HFFc6 (cell line): Measurements from ENCODE around the gene GHRHR. TPM values are rescaled to one million over a fixed set of nuclear protein-coding genes. Genes with fewer than 3 reads are reported as not detected.

Experiments used
- DNase-seq: peaks from one replicate; pipeline ENCODE4 v3.0.0-alpha.2; 2018
- H3K27ac Mint-ChIP-seq: 2 replicates; pipeline ENCODE4 v1.8.0; 2020; ENCODE audit warnings: mild to moderate bottlenecking, mixed read lengths
- H3K27me3 Mint-ChIP-seq: 2 replicates; pipeline ENCODE4 v1.8.0; 2021; ENCODE audit warnings: mild to moderate bottlenecking, moderate library complexity, mixed read lengths; ENCODE audit not compliant: insufficient read depth
- H3K36me3 Mint-ChIP-seq: 2 replicates; pipeline ENCODE4 v1.8.0; 2021; ENCODE audit warnings: low read depth, mixed read lengths
- H3K4me1 Mint-ChIP-seq: 2 replicates; pipeline ENCODE4 v1.8.0; 2020; ENCODE audit warnings: low read depth, mixed read lengths
- H3K4me3 Mint-ChIP-seq: 2 replicates; pipeline ENCODE4 v1.8.0; 2020; ENCODE audit warnings: mild to moderate bottlenecking, moderate library complexity, mixed read lengths
- H3K9me3 Mint-ChIP-seq: 2 replicates; pipeline ENCODE4 v1.8.0; 2020; ENCODE audit warnings: mild to moderate bottlenecking, mixed read lengths
- total RNA-seq, 6 experiments: library from RNA; stranded (reverse); fragmentation: NEBNext Ultra II Directional; extraction: Animal tissue kit (Norgen Biotek cat#: 25700); gene quantifications; 2 replicates in 1 of 6; 3 replicates in 5 of 6; pipeline ENCODE4 v1.2.3, GENCODE V29; 2021
- TF ChIP-seq, protein P1 (sequence below): fragments of 200-600 bp; sonication (generic); IDR thresholded peaks from 2 replicates; pipeline ENCODE4 v1.5.0; 2021; ENCODE audit warnings: antibody characterized with exemption, mild to moderate bottlenecking

GHRHR gene
- total RNA-seq, 6 experiments from 2014 or later: not detected

DNA sequence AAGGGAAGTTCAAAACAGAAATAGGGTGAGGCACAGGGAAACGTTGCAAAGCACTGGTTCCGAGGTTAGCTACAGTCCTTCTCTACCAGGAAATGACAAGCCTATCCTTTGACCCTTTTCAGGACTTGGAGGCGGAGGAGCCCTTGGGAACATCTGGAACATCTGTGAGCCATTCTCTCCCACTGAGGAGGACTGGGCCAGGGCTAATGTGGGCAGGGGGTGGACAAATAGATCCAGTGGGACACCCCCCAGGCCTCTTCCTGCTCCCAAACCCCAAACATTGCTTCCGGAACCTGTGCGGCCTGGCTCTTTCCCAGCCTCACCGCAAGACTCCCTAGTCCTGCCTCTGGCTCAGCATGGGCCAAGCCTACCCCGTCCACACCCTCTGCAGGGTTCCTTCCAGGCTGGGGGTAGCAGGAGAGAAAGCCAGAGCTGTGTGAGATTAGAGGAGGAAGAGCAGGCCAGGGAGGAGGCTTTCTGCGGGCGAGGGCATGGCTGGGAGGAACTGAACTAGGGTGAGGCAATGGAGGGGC is 36.5 kb downstream of the GHRHR start:
- DNase-seq: no peak
- Mint-ChIP-seq H3K4me1 (peaks cover 11% of the 10 kb centered on the region), H3K36me3 (no peaks in the 10 kb centered on the region), H3K27ac (no peak overlapping the region), H3K4me3 (no peak overlapping the region), H3K27me3 (peaks cover 22% of the 10 kb centered on the region), H3K9me3 (no peaks in the 10 kb centered on the region)
- TF ChIP-seq, protein P1, sequence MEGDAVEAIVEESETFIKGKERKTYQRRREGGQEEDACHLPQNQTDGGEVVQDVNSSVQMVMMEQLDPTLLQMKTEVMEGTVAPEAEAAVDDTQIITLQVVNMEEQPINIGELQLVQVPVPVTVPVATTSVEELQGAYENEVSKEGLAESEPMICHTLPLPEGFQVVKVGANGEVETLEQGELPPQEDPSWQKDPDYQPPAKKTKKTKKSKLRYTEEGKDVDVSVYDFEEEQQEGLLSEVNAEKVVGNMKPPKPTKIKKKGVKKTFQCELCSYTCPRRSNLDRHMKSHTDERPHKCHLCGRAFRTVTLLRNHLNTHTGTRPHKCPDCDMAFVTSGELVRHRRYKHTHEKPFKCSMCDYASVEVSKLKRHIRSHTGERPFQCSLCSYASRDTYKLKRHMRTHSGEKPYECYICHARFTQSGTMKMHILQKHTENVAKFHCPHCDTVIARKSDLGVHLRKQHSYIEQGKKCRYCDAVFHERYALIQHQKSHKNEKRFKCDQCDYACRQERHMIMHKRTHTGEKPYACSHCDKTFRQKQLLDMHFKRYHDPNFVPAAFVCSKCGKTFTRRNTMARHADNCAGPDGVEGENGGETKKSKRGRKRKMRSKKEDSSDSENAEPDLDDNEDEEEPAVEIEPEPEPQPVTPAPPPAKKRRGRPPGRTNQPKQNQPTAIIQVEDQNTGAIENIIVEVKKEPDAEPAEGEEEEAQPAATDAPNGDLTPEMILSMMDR: no peak

DNA sequence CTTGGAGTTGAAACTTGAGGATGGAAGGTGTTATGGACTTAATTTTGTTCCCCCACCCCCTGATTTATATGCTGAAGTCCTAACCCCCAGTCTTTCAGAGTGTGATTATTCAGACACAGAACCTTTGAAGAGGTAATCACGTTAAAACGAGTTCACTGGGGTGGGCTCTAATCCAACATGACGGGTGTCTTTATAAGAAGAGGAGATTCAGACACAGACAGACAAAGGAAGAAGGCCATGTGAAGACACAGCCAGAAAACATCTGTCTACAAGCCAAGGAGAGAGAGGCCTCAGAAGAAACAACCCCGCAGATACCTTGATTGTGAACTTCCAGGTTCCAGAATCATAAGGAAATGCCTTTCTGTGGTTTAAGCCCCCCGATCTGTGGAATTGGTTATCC is 37.0 kb downstream of the GHRHR start:
- H3K4me1 Mint-ChIP-seq: peaks cover 11% of the 10 kb centered on the region
- H3K27ac Mint-ChIP-seq: no peak overlapping the region
- DNase-seq: no peak
- TF ChIP-seq, protein P1: no peak
- H3K4me3 Mint-ChIP-seq: no peak overlapping the region
- H3K27me3 Mint-ChIP-seq: peaks cover 22% of the 10 kb centered on the region
- H3K9me3 Mint-ChIP-seq: no peaks in the 10 kb centered on the region
- H3K36me3 Mint-ChIP-seq: no peaks in the 10 kb centered on the region

DNA sequence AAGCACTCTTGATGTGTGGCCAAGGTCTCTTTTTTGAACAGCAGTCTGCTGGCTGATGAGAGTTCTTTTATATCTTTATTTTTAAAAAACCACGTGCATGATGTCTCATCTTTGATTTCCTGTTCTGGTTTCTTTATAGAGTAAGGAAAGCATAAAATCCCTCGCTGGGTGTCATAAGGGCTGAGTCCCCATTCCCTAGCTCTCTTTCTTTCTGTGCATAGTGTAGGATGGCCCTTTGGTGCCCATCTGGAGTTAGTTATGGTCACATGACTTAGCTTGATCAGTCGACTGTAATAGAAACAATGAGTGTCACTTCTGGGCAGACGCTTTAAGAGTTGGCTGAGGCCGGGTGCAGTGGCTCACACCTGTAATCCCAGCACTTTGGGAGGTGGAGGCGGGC is 38.5 kb downstream of the GHRHR start:
- H3K36me3 Mint-ChIP-seq: no peaks in the 10 kb centered on the region
- TF ChIP-seq, protein P1: no peak
- peak; percentile 1 for DNase-seq
- H3K9me3 Mint-ChIP-seq: no peaks in the 10 kb centered on the region
- H3K4me1 Mint-ChIP-seq: peaks cover 11% of the 10 kb centered on the region
- no peak overlapping the region for H3K27ac Mint-ChIP-seq
- H3K27me3 Mint-ChIP-seq: peaks cover 22% of the 10 kb centered on the region
- H3K4me3 Mint-ChIP-seq: no peak overlapping the region

DNA sequence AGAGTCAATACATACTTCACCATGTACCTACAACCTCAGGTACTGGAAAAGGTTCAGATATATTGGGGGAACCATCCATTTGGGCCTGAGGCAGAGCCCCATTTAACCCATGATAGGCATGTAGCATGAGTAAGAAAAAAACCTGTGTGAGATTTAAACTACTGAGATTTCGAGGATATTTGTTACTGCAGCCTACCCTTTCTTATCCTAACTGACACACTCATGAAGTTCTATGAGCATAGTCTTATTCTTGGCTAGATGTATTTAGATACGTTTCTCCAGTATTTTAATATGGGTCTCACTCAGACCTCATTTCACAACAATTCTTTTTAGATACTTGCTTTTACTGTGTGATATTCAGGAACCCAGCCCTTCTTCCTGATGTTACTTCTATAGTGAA is 39.3 kb downstream of the GHRHR start:
- H3K36me3 Mint-ChIP-seq: no peaks in the 10 kb centered on the region
- H3K27ac Mint-ChIP-seq: no peak overlapping the region
- TF ChIP-seq, protein P1: no peak
- no peak overlapping the region for H3K4me3 Mint-ChIP-seq
- H3K9me3 Mint-ChIP-seq: no peaks in the 10 kb centered on the region
- H3K27me3 Mint-ChIP-seq: peaks cover 22% of the 10 kb centered on the region
- DNase-seq: no peak
- H3K4me1 Mint-ChIP-seq: peaks cover 11% of the 10 kb centered on the region

DNA sequence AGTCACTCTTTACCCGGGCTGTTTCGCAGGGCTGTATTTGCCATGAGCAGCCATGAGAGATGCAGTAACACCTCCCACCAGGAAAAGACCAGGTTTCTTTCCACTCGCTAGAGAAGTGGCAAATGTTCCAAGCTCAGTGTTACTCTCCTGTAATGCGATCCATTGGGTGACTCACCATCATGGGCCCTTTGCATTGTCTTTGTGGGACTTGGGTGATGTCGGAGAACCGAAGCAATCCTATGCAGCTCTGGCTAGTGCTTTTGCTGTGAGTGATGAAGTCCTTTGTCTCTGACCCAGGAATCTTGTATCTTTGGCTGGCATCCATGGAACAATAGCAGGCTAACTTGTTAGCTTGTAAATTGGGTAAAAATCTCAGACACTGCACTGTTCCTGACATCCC is 40.0 kb downstream of the GHRHR start:
- peaks cover 22% of the 10 kb centered on the region for H3K27me3 Mint-ChIP-seq

More for the DNA sequence above, 40.0 kb downstream of the GHRHR start:
- no peaks in the 10 kb centered on the region for H3K9me3 Mint-ChIP-seq
- no peaks in the 10 kb centered on the region for H3K36me3 Mint-ChIP-seq
- H3K4me3 Mint-ChIP-seq: no peak overlapping the region
- TF ChIP-seq, protein P1: no peak
- H3K27ac Mint-ChIP-seq: no peak overlapping the region
- peaks cover 11% of the 10 kb centered on the region for H3K4me1 Mint-ChIP-seq
- no peak for DNase-seq
